A673 (cell line): Measurements from ENCODE around the gene SLC39A9. TPM values are rescaled to one million over a fixed set of nuclear protein-coding genes. Genes with fewer than 3 reads are reported as not detected.

Source experiments
- BruUV-seq: library from RNA; stranded (reverse); fragments of 400-500 nt; replicated peaks from 2 replicates; lab custom pipeline; 2021; lab: Mats Ljungman, UMichigan
- CTCF ChIA-PET: fragments of 300-600 bp; sonication (Branson Sonifier 250); formaldehyde crosslinking; loops from one replicate; lab custom pipeline; 2022; ENCODE audit warnings: antibody characterized with exemption; lab: Charles Lee
- POLR2A ChIA-PET: fragments of 300-600 bp; sonication (Branson Sonifier 250); formaldehyde crosslinking; loops from one replicate; lab custom pipeline; 2022; ENCODE audit warnings: antibody characterized with exemption; ENCODE audit not compliant: low non-redundant PET; lab: Charles Lee
- DNase-seq: peaks from one replicate; pipeline ENCODE4 v3.0.0-alpha.2; 2015; ENCODE audit warnings: low spot score
- H3K27ac ChIP-seq: fragments of 200-600 bp; sonication (generic); 2 replicates; pipeline ENCODE4 v1.5.1; 2016; ENCODE audit warnings: mixed run types, low read depth, mild to moderate bottlenecking, mixed read lengths, antibody characterized with exemption, low read length; ENCODE audit not compliant: poor library complexity, severe bottlenecking
- H3K27me3 ChIP-seq: fragments of 200-600 bp; sonication (generic); replicated peaks from 2 replicates; pipeline ENCODE4 v1.6.1; 2017; ENCODE audit warnings: mixed run types, low read depth, mild to moderate bottlenecking, mixed read lengths, antibody characterized with exemption, low read length; ENCODE audit not compliant: insufficient read depth, poor library complexity
- H3K36me3 ChIP-seq: fragments of 200-600 bp; sonication (generic); 2 replicates; pipeline ENCODE4 v1.6.1; 2016; ENCODE audit warnings: mixed run types, mild to moderate bottlenecking, mixed read lengths, antibody characterized with exemption, low read length; ENCODE audit not compliant: insufficient read depth, poor library complexity, severe bottlenecking
- H3K4me1 ChIP-seq: fragments of 200-600 bp; sonication (generic); 2 replicates; pipeline ENCODE4 v1.6.1; 2017; ENCODE audit warnings: mixed run types, mild to moderate bottlenecking, mixed read lengths, antibody characterized with exemption, low read length; ENCODE audit not compliant: insufficient read depth, poor library complexity, severe bottlenecking
- H3K4me3 ChIP-seq: fragments of 200-600 bp; sonication (generic); 2 replicates; pipeline ENCODE4 v1.5.1; 2016; ENCODE audit warnings: low read depth, mixed run types, mild to moderate bottlenecking, mixed read lengths, low read length; ENCODE audit not compliant: poor library complexity, severe bottlenecking
- H3K9me3 ChIP-seq: fragments of 200-600 bp; sonication (generic); 2 replicates; pipeline ENCODE4 v1.6.1; 2016; ENCODE audit warnings: mixed run types, low read depth, mild to moderate bottlenecking, mixed read lengths, antibody characterized with exemption, low read length; ENCODE audit not compliant: poor library complexity, severe bottlenecking
- EZH2 ChIP-seq: fragments of 200-600 bp; sonication (generic); IDR thresholded peaks from 2 replicates; pipeline ENCODE4 v1.6.1; 2017; ENCODE audit warnings: borderline replicate concordance, low read depth, mild to moderate bottlenecking, mixed read lengths, antibody characterized with exemption, low read length; ENCODE audit not compliant: poor library complexity, severe bottlenecking
- intact Hi-C: fragments of 100-400 bp; cut with micrococcal nuclease; formaldehyde crosslinking; loops from one replicate; pipeline ENCODE4 v1.10.0; 2022; ENCODE audit not compliant: unreplicated experiment
- total RNA-seq: library from RNA; stranded (reverse); gene quantifications from 2 replicates; pipeline ENCODE4 v1.2.3, GENCODE V29; 2021
- TF ChIP-seq, protein P1 (sequence below): fragments of 300-800, 200-600 bp; sonication (generic); conservative IDR thresholded peaks from 2 replicates; pipeline ENCODE4 v1.5.1; 2017; ENCODE audit warnings: low read depth, mild to moderate bottlenecking, antibody characterized with exemption, low read length, moderate library complexity, mixed read lengths

The SLC39A9 gene
- total RNA-seq, 1 experiment from 2014 or later, result 59.2 TPM

DNA sequence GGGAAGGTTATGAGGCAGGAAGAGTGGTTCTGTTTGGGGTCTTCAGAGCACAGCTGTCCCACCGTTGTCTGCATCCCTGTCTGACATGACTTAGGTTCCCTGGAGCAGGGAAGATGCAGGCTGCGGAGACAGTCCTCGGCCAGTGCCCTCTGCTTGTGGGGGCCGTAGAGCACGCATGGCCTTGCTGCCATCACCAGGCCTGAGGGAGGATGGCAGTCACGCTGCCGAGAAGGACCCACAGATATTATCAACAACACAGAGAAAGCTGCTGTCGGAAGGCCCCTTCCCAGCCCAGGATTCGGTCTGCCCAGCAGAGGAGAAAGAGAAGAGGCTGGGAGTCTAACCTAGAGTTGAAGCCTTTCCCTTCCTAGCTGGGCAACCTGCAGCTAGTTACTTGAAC lies 35.4 kb upstream of the SLC39A9 start:
- DNase-seq, result no peak
- H3K4me3 ChIP-seq, result no peak overlapping the region
- intact Hi-C loops, result no loop called here
- H3K4me1 ChIP-seq, result no peaks in the 10 kb centered on the region
- H3K27me3 ChIP-seq, result no peaks in the 10 kb centered on the region
- BruUV-seq, result no TSS peak
- TF ChIP-seq, protein P1, sequence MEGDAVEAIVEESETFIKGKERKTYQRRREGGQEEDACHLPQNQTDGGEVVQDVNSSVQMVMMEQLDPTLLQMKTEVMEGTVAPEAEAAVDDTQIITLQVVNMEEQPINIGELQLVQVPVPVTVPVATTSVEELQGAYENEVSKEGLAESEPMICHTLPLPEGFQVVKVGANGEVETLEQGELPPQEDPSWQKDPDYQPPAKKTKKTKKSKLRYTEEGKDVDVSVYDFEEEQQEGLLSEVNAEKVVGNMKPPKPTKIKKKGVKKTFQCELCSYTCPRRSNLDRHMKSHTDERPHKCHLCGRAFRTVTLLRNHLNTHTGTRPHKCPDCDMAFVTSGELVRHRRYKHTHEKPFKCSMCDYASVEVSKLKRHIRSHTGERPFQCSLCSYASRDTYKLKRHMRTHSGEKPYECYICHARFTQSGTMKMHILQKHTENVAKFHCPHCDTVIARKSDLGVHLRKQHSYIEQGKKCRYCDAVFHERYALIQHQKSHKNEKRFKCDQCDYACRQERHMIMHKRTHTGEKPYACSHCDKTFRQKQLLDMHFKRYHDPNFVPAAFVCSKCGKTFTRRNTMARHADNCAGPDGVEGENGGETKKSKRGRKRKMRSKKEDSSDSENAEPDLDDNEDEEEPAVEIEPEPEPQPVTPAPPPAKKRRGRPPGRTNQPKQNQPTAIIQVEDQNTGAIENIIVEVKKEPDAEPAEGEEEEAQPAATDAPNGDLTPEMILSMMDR, result no peak; the same call in 1 of the 2 replicates
- no peak for TF ChIP-seq EZH2
- no peaks in the 10 kb centered on the region for H3K9me3 ChIP-seq
- CTCF ChIA-PET, result no interaction called here
- no peaks in the 10 kb centered on the region for H3K36me3 ChIP-seq
- POLR2A ChIA-PET, result no interaction called here
- no peak overlapping the region for H3K27ac ChIP-seq

DNA sequence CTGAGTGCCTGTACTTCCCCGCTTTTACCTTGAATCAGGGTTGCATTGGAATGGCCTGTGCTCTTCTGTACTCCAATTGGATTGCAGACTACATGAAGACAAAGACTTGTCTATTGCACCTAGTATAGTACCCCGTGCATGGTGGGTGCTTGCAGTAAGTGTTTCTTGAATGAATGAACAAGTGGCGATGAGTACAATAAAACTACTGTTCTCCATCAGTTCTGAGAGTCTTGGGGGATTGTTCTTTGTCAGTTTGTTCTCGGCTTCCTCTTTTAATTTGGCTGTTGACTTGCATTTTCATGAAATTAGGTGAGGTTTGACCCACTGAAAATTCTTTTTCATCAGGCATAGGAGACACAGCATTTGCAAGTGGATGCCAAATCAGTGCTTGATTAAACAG lies 34.5 kb upstream of the SLC39A9 start:
- Histone ChIP-seq H3K27ac (no peak overlapping the region), H3K4me1 (no peaks in the 10 kb centered on the region), H3K4me3 (no peak overlapping the region), H3K27me3 (no peaks in the 10 kb centered on the region), H3K36me3 (no peaks in the 10 kb centered on the region), H3K9me3 (no peaks in the 10 kb centered on the region)
- TF ChIP-seq, protein P1, result no peak
- no peak for TF ChIP-seq EZH2
- ChIA-PET CTCF (interaction anchor here (0.5 kb wide), 1 partner anchor 305 kb away, joined by 4 read pairs; no protein-coding TSS in a partner anchor), POLR2A (no interaction called here)
- BruUV-seq, result no TSS peak
- no peak for DNase-seq
- intact Hi-C loops, result no loop called here

DNA sequence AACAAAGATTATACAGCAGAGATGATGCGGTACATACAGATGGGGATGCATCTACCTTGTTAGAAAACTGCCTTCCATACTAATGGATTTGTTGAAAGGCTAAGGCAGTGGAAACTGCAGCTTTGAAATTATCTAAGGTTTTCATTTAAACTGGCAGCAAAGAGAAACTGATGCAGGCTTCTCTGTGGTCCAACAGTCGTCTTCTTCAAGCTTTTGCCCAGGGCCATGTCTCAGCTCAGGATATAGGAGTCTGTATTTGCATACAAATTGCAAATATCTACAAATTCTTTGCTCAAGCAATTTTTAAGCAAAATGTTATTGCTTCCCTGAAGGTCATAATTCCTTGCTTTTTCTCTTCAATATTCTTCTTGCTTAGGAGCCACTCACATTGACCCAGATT lies 34.1 kb upstream of the SLC39A9 start:
- TF ChIP-seq, protein P1, result no peak
- TF ChIP-seq EZH2, result no peak
- DNase-seq, result no peak
- no peaks in the 10 kb centered on the region for H3K36me3 ChIP-seq
- H3K4me1 ChIP-seq, result no peaks in the 10 kb centered on the region
- ChIA-PET POLR2A (no interaction called here), CTCF (interaction anchor here (0.5 kb wide), 1 partner anchor 304 kb away, joined by 4 read pairs; no protein-coding TSS in a partner anchor)
- no peak overlapping the region for H3K27ac ChIP-seq
- no peak overlapping the region for H3K4me3 ChIP-seq
- no peaks in the 10 kb centered on the region for H3K9me3 ChIP-seq
- H3K27me3 ChIP-seq, result no peaks in the 10 kb centered on the region
- intact Hi-C loops, result no loop called here
- no TSS peak for BruUV-seq
